Upper lobe of left lung (tissue), 6 donors: ENCODE data around the gene C10orf53. TPM values are rescaled to one million over a fixed set of nuclear protein-coding genes. Genes with fewer than 3 reads are reported as not detected.

ENCODE experiments used
- ATAC-seq, 2 donors: fragments of 200-7000 bp; cut with Tn5 transposase; one replicate each; pipeline ENCODE4 v1.9.1; 2022; ENCODE audit warnings: mild to moderate bottlenecking in 2 of 2, moderate library complexity in 2 of 2; ENCODE audit not compliant: low FRiP score in 2 of 2
- DNase-seq, 2 donors: peaks; one replicate each; pipeline ENCODE4 v3.0.0-alpha.2; 2019 to 2020
- H3K27ac ChIP-seq, 4 donors: fragments of 200-600 bp; sonication (generic); one replicate each; pipeline ENCODE4 v1.5.1; 2016 to 2019
- H3K27me3 ChIP-seq, 4 donors: fragments of 200-600 bp; sonication (generic); one replicate each; pipeline ENCODE4 v1.5.1; 2017 to 2019
- H3K36me3 ChIP-seq, 4 donors: fragments of 200-600 bp; sonication (generic); one replicate each; pipeline ENCODE4 v1.5.1; 2016 to 2019
- H3K4me1 ChIP-seq, 4 donors: fragments of 200-600 bp; sonication (generic); one replicate each; pipeline ENCODE4 v1.5.1; 2018 to 2019
- H3K4me3 ChIP-seq, 4 donors: fragments of 200-600 bp; sonication (generic); one replicate each; pipeline ENCODE4 v1.5.1; 2017 to 2019; ENCODE audit warnings: mild to moderate bottlenecking in 2 of 4, moderate library complexity in 1 of 4
- H3K9me3 ChIP-seq, 4 donors: fragments of 200-600 bp; sonication (generic); one replicate each; pipeline ENCODE4 v1.5.1; 2018 to 2019
- CTCF ChIP-seq, 6 experiments: fragments of 450-650 bp in 4 of 6; fragments of 200-600 bp in 2 of 6; sonication (generic) in 2 of 6; IDR thresholded peaks; one replicate each; pipeline ENCODE4 v1.5.1; 2016 to 2019; ENCODE audit warnings: antibody characterized with exemption in 6 of 6
- EP300 ChIP-seq, 4 donors: sonication (generic); formaldehyde crosslinking; IDR thresholded peaks; one replicate each; pipeline ENCODE4 v1.5.1; 2017; ENCODE audit warnings: antibody characterized with exemption in 4 of 4, control low read depth in 2 of 4
- POLR2A ChIP-seq, 4 donors: fragments of 450-650 bp; IDR thresholded peaks; one replicate each; pipeline ENCODE4 v1.5.1; 2016 to 2017; ENCODE audit warnings: antibody characterized with exemption in 4 of 4, mild to moderate bottlenecking in 2 of 4
- POLR2AphosphoS5 ChIP-seq, 2 donors: sonication (generic); formaldehyde crosslinking; IDR thresholded peaks; one replicate each; pipeline ENCODE4 v1.5.1; 2017; ENCODE audit warnings: antibody characterized with exemption in 2 of 2
- WGBS, 2 donors: methylation state at CpG; one replicate each; pipeline ENCODE4 v1.1.5; 2017 to 2018; 5-methylcytosine and 5-hydroxymethylcytosine counted together
- total RNA-seq, 6 donors: library from RNA; depleted of rRNA in 4 of 6; stranded (reverse); fragments of >200 nt in 4 of 6; gene quantifications; one replicate each; pipeline versions ENCODE4 v1.1.0 to v1.2.1, GENCODE V29; 2016 to 2021
- donor health status: DM: no; HTN: no; CAD: no; lungs with moderate emphysema.
- donor health status: DM: no; HTN: yes; CAD: no; lungs with severe emphysema.

C10orf53 gene
- total RNA-seq, 6 donors from 2014 or later: not detected

- 86 to 94% methylated on average over 3 of the region's 3 CpGs for WGBS, 2 donors
- Histone ChIP-seq H3K36me3 (no peaks in the 10 kb centered on the region), H3K4me3 (no peak overlapping the region), H3K27ac (no peak overlapping the region), H3K27me3 (no peaks in the 10 kb centered on the region), H3K4me1 (no peaks in the 10 kb centered on the region), H3K9me3 (no peaks in the 10 kb centered on the region)
- DNase-seq: no peak
- TF ChIP-seq POLR2A (IDR thresholded peaks at IDR 0.05): no peak
- no peak for TF ChIP-seq CTCF (IDR thresholded peaks at IDR 0.05)
- no peak for TF ChIP-seq POLR2AphosphoS5 (IDR thresholded peaks at IDR 0.05)
- TF ChIP-seq EP300 (IDR thresholded peaks at IDR 0.05): no peak
- no peak for ATAC-seq
Observed at GRCh38 chr10:49700211-49700610, 20.8 kb downstream of the C10orf53 start.

GRCh38 chr10:49700997-49701396, 21.5 kb downstream of the C10orf53 start:
- ATAC-seq (no peak), DNase-seq (no peak)
- no peak overlapping the region for H3K4me3 ChIP-seq
- no peaks in the 10 kb centered on the region for H3K4me1 ChIP-seq
- no peaks in the 10 kb centered on the region for H3K9me3 ChIP-seq
- H3K27ac ChIP-seq: no peak overlapping the region
- WGBS, 2 donors: 6 to 10% methylated on average over 3 of the region's 3 CpGs
- no peaks in the 10 kb centered on the region for H3K36me3 ChIP-seq
- no peak for TF ChIP-seq POLR2AphosphoS5 (IDR thresholded peaks at IDR 0.05)
- TF ChIP-seq EP300 (IDR thresholded peaks at IDR 0.05): no peak
- no peak for TF ChIP-seq POLR2A (IDR thresholded peaks at IDR 0.05)
- TF ChIP-seq CTCF (IDR thresholded peaks at IDR 0.05): no peak
- H3K27me3 ChIP-seq: no peaks in the 10 kb centered on the region

- 76 to 81% methylated on average over 3 of the region's 3 CpGs for WGBS, 2 donors
- Histone ChIP-seq H3K27me3 (no peaks in the 10 kb centered on the region), H3K4me1 (no peaks in the 10 kb centered on the region), H3K9me3 (no peaks in the 10 kb centered on the region), H3K36me3 (no peaks in the 10 kb centered on the region), H3K27ac (no peak overlapping the region), H3K4me3 (no peak overlapping the region)
- no peak for TF ChIP-seq POLR2A (IDR thresholded peaks at IDR 0.05)
- no peak for TF ChIP-seq POLR2AphosphoS5 (IDR thresholded peaks at IDR 0.05)
- no peak for TF ChIP-seq EP300 (IDR thresholded peaks at IDR 0.05)
- no peak for TF ChIP-seq CTCF (IDR thresholded peaks at IDR 0.05)
- DNase-seq (no peak), ATAC-seq (no peak)
Observed at GRCh38 chr10:49707585-49707984, 28.1 kb downstream of the C10orf53 start.

GRCh38 chr10:49709934-49710333, 30.5 kb downstream of the C10orf53 start:
- H3K27ac ChIP-seq: no peak overlapping the region
- no peak for ATAC-seq
- no peak for TF ChIP-seq POLR2A (IDR thresholded peaks at IDR 0.05)
- TF ChIP-seq EP300 (IDR thresholded peaks at IDR 0.05): no peak
- no peak for TF ChIP-seq POLR2AphosphoS5 (IDR thresholded peaks at IDR 0.05)
- TF ChIP-seq CTCF (IDR thresholded peaks at IDR 0.05): no peak
- H3K9me3 ChIP-seq: no peaks in the 10 kb centered on the region
- H3K4me1 ChIP-seq: no peaks in the 10 kb centered on the region
- H3K36me3 ChIP-seq: no peaks in the 10 kb centered on the region
- WGBS, 2 donors: 80 to 81% methylated on average over 5 of the region's 5 CpGs
- H3K4me3 ChIP-seq: no peak overlapping the region
- DNase-seq: no peak
- H3K27me3 ChIP-seq: no peaks in the 10 kb centered on the region

- no peak overlapping the region for H3K4me3 ChIP-seq
- no peaks in the 10 kb centered on the region for H3K36me3 ChIP-seq
- H3K9me3 ChIP-seq: no peaks in the 10 kb centered on the region
- no peak for DNase-seq
- no peak for ATAC-seq
- TF ChIP-seq POLR2A (IDR thresholded peaks at IDR 0.05) (no peak), POLR2AphosphoS5 (IDR thresholded peaks at IDR 0.05) (no peak)
- no peaks in the 10 kb centered on the region for H3K4me1 ChIP-seq
- H3K27me3 ChIP-seq: no peaks in the 10 kb centered on the region
- no peak overlapping the region for H3K27ac ChIP-seq
- 82 to 90% methylated on average over 6 of the region's 6 CpGs for WGBS, 2 donors
Observed at GRCh38 chr10:49710966-49711365, 31.5 kb downstream of the C10orf53 start.
